Dendritic cell treated with granulocyte-macrophage colony-stimulating factor and Interleukin-4, amounts not matched to agents 40 ng/mL and 50 ng/mL, for 4 days (primary cell): ENCODE results near the gene COL9A2.

Source experiments
- H3K27ac Mint-ChIP-seq: one replicate; pipeline ENCODE4 v1.8.0; 2022; ENCODE audit warnings: mild to moderate bottlenecking, mixed read lengths
- H3K27me3 Mint-ChIP-seq: one replicate; pipeline ENCODE4 v1.8.0; 2022; ENCODE audit warnings: mild to moderate bottlenecking, mixed read lengths
- H3K36me3 Mint-ChIP-seq: one replicate; pipeline ENCODE4 v1.8.0; 2022; ENCODE audit warnings: low read depth, mixed read lengths
- H3K4me1 Mint-ChIP-seq: one replicate; pipeline ENCODE4 v1.8.0; 2022; ENCODE audit warnings: low read depth, mixed read lengths
- H3K4me3 Mint-ChIP-seq: one replicate; pipeline ENCODE4 v1.8.0; 2022; ENCODE audit warnings: mild to moderate bottlenecking, moderate library complexity, mixed read lengths
- H3K9me3 Mint-ChIP-seq: one replicate; pipeline ENCODE4 v1.8.0; 2022; ENCODE audit warnings: mixed read lengths
- intact Hi-C: fragments of 100-400 bp; cut with micrococcal nuclease; formaldehyde crosslinking; loops from one replicate; pipeline ENCODE4 v1.15.0; 2022

The COL9A2 gene

DNA sequence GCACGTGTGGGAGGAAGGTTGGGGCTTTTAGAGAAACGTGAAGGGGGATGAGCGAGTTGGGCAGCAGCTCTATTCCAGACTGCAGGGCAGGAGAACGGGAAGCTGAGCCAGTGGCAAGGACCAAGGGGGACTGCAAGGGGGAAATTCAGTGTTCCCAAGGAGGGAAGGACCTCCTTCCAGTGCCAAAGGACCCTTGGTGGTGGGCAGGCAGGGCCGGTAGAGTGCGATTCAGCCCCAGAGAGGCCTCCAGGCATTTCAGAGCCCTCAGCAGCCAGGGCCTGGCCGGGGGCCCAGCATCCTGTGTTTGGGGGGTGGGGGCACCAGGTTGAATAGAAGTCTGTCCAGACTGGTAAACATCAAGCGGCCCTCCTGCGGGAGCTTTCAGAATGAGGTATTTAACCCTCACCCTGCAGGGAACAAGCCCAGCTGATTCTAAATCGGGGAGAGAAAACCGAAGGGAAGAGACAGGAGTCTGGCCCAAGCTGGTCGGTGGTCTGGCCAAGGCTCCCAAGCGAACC, 2.3 kb downstream of the COL9A2 start:
- Mint-ChIP-seq H3K4me3 (peak overlapping the region; percentile 60), H3K9me3 (no peaks in the 10 kb centered on the region), H3K36me3 (no peaks in the 10 kb centered on the region), H3K27me3 (peaks cover 51% of the 10 kb centered on the region), H3K27ac (peak overlapping the region; percentile 44), H3K4me1 (peaks cover 60% of the 10 kb centered on the region)
- intact Hi-C loops: loop anchor here (10.0 kb wide), 1 partner anchor 230 kb away; no protein-coding TSS in a partner anchor

DNA sequence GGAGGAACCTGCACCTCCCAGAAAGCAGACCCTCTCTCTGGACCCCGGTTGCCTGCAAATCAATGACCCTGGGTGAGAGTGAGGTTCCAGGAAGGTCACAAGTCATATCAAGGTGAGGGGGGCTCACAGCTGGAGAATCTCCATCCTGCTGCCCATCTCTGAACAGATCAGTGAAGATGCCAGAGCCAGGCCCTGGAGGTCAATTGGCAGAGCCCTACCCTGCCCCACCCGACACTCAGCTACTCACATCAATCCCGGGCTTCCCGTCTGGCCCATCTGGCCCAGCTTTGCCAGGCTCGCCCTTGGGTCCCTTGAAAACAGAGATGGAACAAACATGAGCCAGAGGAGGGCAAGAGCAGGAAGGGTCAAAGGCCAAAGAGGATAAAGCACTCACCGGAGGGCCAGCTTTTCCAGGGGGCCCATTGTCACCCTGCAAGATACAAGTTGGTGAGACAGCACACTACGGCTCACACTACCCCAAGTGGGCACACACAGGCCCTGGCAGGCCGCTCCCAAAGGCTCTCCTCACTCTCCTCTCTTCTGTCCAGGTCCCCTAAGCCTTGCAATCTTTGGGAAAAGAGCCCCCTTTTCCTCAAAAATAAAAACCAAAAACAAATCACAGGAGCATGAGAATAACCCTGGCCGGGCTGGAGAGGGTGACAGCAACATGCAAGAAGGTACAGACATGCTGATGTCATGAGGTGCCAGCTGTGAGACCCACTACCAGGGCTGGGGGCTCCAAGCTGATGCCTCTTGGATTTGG, 2.9 kb downstream of the COL9A2 start:
- Mint-ChIP-seq H3K36me3 (no peaks in the 10 kb centered on the region), H3K9me3 (no peaks in the 10 kb centered on the region), H3K4me1 (peaks cover 60% of the 10 kb centered on the region), H3K27me3 (peaks cover 46% of the 10 kb centered on the region), H3K27ac (peak overlapping the region; percentile 44), H3K4me3 (no peak overlapping the region)
- intact Hi-C loops: loop anchor here (10.0 kb wide), 1 partner anchor 229 kb away; no protein-coding TSS in a partner anchor

DNA sequence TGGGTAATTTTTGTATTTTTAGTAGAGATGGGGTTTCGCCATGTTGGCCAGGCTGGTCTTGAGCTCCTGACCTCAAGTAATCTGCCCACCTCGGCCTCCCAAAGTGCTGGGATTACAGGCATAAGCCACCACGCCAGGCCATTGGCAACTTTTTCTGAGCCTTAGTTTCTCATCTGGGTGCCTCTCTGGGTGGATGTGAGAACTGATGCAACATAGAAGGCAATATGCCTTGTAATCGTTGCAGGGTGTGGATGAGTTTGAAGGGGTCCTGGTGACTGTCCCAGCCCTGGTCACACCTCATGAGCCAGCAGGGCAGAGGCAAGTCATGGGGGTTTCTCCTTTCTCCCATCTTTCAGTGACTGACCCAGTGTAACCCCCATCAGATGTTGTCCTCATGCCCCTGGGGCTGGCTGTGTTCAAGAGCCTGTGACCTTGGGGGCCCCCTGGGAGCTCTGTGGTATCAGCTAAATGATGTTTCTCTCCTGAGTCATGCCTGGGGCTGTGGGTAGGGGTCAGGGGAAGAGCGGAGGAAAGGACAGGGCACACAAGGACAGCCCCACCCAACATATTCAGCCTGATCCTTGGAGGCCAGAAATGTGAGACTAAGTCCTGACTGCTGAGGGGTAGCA, 3.6 kb downstream of the COL9A2 start:
- intact Hi-C loops: loop anchor here (10.0 kb wide), 1 partner anchor 229 kb away; no protein-coding TSS in a partner anchor
- H3K27me3 Mint-ChIP-seq: peaks cover 39% of the 10 kb centered on the region
- peak overlapping the region; percentile 52 for H3K27ac Mint-ChIP-seq
- peaks cover 60% of the 10 kb centered on the region for H3K4me1 Mint-ChIP-seq
- H3K4me3 Mint-ChIP-seq: no peak overlapping the region
- H3K9me3 Mint-ChIP-seq: no peaks in the 10 kb centered on the region
- H3K36me3 Mint-ChIP-seq: no peaks in the 10 kb centered on the region

DNA sequence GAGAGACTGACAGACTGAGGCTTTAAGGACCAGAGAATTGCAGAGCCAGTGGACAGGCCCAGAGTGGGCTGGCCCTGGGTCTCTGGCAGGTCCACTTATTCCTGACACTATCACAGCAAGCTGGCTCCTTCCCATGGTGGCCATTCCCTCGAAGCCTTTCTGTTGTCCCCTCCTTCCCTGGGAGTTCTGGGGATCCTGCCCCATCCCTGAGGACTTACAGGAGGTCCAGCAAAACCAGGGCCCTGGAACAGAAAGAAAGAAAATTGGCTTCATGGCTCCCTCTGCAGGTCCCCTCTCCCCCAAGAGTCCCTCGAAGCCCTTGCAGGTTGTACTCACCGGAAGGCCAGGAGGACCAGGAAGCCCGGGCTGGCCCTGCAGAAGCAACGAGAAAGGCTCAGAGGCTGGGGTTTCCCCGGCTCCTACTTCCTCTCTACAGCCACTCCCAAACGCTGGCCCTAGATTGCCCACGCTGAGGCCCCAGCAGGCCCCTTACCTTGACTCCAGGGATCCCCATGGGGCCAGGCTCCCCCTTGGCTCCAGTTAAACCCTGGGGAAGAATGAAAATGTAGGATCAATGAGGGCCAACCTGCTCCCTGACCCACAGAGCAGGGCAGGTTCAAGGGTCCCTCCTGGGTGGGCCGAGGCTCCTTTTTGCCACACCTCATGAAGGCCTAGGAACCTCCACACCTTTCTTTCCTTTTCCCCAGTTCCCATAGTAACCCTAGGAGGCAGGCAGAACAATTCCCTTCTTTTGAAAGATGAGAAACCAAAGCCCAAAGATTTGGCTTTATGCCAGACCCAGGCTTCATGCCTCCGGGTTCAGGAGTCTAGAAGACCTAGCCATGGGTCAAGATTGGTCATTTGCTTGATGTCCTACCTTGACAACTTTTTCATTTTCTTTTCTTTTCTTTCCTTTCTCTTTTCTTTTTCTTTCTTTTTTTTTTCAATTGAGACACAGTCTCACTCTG, 4.6 kb downstream of the COL9A2 start:
- H3K36me3 Mint-ChIP-seq: no peaks in the 10 kb centered on the region
- no peaks in the 10 kb centered on the region for H3K9me3 Mint-ChIP-seq
- intact Hi-C loops: loop anchor here (10.0 kb wide), 1 partner anchor 228 kb away; no protein-coding TSS in a partner anchor
- peaks cover 31% of the 10 kb centered on the region for H3K27me3 Mint-ChIP-seq
- peak overlapping the region; percentile 17 for H3K4me3 Mint-ChIP-seq
- H3K4me1 Mint-ChIP-seq: peaks cover 55% of the 10 kb centered on the region
- H3K27ac Mint-ChIP-seq: peak overlapping the region; percentile 52

DNA sequence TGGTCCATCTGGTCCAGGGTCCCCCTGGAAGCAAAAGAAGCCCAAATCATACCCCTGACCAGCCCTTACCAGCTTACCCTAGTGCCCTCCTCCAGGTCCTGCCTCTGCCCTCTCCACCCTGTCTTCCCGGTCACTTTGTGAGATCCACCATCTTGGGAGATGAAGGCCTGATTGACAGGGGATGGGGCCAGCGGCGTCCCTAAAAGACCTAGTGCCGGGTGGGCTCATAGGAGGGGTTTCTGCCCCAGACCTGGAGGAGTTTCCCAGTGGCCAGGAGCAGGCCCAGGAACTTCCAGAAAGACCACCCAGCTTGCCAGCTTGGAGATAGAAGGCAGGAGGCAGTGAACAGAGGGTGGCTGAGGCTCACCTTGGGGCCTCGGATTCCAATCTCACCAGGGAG, 5.4 kb downstream of the COL9A2 start:
- Mint-ChIP-seq H3K36me3 (no peaks in the 10 kb centered on the region), H3K4me1 (peaks cover 48% of the 10 kb centered on the region), H3K4me3 (no peak overlapping the region), H3K27ac (peak overlapping the region; percentile 52), H3K27me3 (peaks cover 24% of the 10 kb centered on the region), H3K9me3 (no peaks in the 10 kb centered on the region)
- intact Hi-C loops: loop anchor here (10.0 kb wide), 1 partner anchor 227 kb away; no protein-coding TSS in a partner anchor

DNA sequence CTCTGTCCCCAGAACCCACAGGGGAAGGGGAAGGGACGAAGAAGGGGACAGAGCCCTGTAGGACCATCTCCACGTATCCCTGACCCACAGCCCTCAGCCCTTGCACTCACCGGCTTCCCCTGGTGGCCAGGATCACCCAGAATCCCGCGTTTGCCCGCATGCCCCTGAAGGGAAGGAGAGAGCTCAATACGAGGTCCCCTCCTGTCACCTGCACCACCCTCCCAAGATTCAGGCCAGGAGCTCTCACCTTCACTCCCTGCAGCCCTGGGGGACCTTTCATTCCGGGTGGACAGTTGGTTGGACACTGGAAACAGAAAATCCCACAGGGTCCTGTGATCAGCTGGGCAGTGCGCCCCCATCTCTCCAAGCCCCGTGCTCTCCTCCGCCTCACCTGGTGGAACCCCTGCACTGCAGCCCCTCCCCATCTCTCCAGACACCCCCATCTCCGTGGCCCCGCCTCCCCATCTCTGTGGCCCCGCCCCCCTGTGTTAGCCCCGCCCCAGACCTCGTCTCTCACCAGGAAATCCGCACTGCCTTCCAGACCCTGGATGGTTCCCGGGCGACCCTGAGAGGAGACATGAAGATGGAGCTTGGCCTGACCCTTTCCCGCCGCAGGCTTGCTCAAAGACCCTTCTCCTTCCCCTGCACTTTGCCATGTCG, 6.0 kb downstream of the COL9A2 start:
- intact Hi-C loops: loop anchor here (10.0 kb wide), 1 partner anchor 226 kb away; no protein-coding TSS in a partner anchor

DNA sequence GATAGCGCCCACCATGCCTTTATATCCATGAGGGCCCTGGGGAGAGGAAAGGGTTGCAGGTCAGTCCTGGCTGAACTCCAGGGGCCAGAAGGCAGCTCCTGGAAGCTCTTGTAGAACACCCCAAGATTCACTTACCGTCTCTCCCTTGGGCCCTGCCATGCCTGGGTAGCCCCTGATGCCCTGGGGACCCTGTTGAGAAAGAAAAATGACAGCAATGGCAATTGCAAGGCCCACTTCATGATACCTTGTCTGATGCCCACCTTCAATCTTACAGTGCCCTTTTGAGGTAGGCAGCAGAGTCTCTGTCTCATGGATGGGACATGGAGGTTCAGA, 7.0 kb downstream of the COL9A2 start:
- no peaks in the 10 kb centered on the region for H3K9me3 Mint-ChIP-seq
- H3K4me1 Mint-ChIP-seq: peaks cover 34% of the 10 kb centered on the region
- peaks cover 10% of the 10 kb centered on the region for H3K27me3 Mint-ChIP-seq
- intact Hi-C loops: loop anchor here (10.0 kb wide), 1 partner anchor 225 kb away; no protein-coding TSS in a partner anchor
- no peaks in the 10 kb centered on the region for H3K36me3 Mint-ChIP-seq
- H3K4me3 Mint-ChIP-seq: no peak overlapping the region
- H3K27ac Mint-ChIP-seq: no peak overlapping the region

More for the DNA sequence above, 6.0 kb downstream of the COL9A2 start:
- Mint-ChIP-seq H3K27me3 (peaks cover 19% of the 10 kb centered on the region), H3K27ac (peak overlapping the region; percentile 52), H3K36me3 (no peaks in the 10 kb centered on the region), H3K9me3 (no peaks in the 10 kb centered on the region), H3K4me3 (no peak overlapping the region), H3K4me1 (peaks cover 42% of the 10 kb centered on the region)

DNA sequence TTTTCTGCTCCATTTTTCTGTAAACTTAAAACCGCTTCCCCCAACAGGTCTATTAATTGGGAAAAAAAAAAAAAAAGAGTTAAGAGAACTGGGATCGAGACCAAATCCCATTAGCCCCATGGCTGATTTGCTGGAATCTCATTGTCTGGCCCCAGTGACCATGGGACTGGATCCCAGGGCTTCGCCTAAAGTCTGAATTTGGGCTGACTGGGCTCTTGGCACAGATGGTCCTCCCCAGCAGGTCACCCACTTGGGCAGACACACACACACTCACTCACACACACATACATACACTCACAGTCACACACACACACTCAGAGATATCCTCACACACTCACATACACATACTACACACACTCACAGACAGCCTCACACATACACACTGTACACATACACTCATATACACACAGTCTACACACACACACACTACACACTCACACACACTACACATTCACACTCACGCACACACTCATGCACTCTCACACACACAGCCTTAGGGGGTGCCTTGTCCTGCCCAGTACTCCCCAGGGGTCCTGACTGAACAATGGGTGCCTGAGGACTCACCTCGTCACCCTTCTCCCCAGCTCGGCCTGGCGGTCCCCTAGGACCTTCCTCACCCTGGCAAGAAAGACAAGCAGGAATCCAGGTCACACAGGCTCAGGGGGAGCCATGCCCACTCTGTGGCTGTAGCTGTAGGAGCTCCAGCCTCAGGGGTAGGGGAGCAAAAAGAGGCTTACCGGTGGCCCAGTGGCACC, 7.5 kb downstream of the COL9A2 start:
- intact Hi-C loops: loop anchor here (10.0 kb wide), 1 partner anchor 225 kb away; no protein-coding TSS in a partner anchor
- no peak overlapping the region for H3K4me3 Mint-ChIP-seq
- H3K9me3 Mint-ChIP-seq: no peaks in the 10 kb centered on the region
- H3K36me3 Mint-ChIP-seq: no peaks in the 10 kb centered on the region
- H3K4me1 Mint-ChIP-seq: peaks cover 29% of the 10 kb centered on the region
- H3K27ac Mint-ChIP-seq: no peak overlapping the region
- H3K27me3 Mint-ChIP-seq: peaks cover 4% of the 10 kb centered on the region

DNA sequence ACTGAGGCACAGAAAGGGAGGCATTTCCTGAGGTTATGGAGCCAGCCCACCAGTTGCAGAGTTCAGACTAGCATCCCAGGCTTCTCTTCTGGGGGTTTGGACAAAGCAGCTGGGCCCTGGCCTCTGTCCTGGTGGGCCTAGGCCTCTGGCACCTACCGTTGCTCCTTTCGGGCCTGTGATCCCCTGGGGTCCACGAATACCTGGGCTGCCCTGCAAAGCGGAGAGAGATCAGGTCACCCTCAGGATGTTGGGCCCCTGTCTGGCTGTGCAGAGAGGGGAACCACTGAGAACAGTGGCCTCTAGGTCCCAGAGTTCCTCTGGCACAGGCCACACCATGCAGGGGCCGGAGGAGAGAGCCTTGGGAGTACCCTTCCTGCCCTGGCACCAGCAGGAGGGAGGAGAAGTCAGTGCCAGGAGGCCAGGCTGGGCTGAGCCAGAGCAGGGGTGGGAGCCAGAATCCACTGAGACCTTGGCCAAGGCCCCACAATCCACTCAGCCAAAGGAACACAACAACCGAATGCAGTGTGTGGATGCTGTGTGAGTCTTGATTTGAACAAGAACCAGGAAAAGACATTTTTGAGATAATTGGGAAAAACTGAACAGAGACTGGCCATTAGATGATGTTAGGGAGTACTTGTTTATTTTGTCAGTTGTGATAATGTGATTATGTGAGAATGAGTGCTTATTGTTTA, 8.9 kb downstream of the COL9A2 start:
- intact Hi-C loops: no loop called here
- H3K27ac Mint-ChIP-seq: no peak overlapping the region

DNA sequence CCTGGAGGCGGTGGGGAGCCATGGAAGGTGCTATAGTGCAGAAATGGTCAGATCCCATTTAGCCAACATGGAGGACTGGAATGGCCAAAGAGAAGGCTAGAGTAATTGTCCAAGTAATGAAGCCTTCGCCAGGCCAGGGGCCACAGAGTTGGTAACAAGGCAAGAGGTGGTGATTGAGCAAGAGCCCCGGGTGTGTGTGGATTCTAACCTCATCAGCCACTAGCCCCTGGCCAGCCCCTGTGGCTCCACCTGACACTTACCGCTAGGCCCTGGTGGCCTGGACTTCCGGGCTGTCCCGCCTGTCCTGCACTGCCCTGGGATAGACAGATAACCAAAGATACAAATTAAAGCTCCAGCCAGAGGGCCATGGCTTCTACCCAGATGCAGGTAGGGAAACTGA, 9.9 kb downstream of the COL9A2 start:
- Mint-ChIP-seq H3K4me1 (peaks cover 9% of the 10 kb centered on the region), H3K27ac (no peak overlapping the region), H3K4me3 (no peak overlapping the region), H3K9me3 (no peaks in the 10 kb centered on the region), H3K27me3 (no peaks in the 10 kb centered on the region), H3K36me3 (no peaks in the 10 kb centered on the region)
- intact Hi-C loops: no loop called here

More for the DNA sequence above, 8.9 kb downstream of the COL9A2 start:
- Mint-ChIP-seq H3K9me3 (no peaks in the 10 kb centered on the region), H3K4me3 (no peak overlapping the region), H3K36me3 (no peaks in the 10 kb centered on the region), H3K4me1 (peaks cover 19% of the 10 kb centered on the region), H3K27me3 (no peaks in the 10 kb centered on the region)

DNA sequence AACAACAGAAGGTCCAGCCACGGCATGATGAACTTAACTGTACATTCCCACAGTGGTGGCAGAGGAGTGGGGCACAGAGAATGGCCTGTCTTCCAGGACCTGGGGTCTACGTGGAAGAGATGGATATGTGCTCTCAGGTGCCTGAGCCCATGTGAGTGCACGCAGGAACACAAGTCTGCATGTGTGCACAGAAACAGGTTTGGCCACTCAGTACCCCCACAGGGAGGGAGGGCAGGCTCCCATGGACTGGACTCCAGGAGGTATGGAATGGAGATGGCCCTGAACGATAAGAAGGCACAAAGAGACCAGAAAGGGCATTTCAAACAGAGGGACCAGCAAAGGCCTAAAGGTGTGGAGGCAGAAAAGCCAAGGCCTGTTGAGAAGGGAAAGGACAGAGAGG, 10.8 kb downstream of the COL9A2 start:
- H3K9me3 Mint-ChIP-seq: no peaks in the 10 kb centered on the region
- peaks cover under 1% of the 10 kb centered on the region for H3K4me1 Mint-ChIP-seq
- intact Hi-C loops: no loop called here
- H3K36me3 Mint-ChIP-seq: no peaks in the 10 kb centered on the region
- no peak overlapping the region for H3K4me3 Mint-ChIP-seq
- H3K27ac Mint-ChIP-seq: no peak overlapping the region
- no peaks in the 10 kb centered on the region for H3K27me3 Mint-ChIP-seq

DNA sequence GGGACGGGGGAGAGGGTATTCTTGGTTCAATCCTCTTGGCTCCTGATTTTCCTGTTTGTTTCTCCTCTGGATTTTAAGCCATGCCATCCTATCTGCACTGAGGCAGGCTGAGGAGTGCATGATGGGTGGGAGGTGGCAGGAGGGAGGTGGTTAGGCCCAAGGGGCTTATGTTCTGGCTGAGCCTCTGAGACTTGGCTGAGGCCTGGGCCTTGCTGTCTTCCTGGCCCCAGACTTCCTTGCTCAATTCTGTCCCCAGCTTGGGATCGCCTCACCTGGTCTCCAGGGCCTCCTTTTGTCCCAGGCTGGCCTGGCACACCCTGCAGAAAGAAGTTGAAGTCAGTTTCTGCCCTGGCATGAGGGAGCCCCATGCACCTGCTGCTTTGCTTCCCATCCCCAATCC, 11.2 kb downstream of the COL9A2 start:
- Mint-ChIP-seq H3K4me3 (no peak overlapping the region), H3K27ac (no peak overlapping the region), H3K9me3 (no peaks in the 10 kb centered on the region), H3K4me1 (no peaks in the 10 kb centered on the region), H3K36me3 (no peaks in the 10 kb centered on the region), H3K27me3 (no peaks in the 10 kb centered on the region)
- intact Hi-C loops: no loop called here
